ENCODE measurements around the gene IQCK.

- TF ChIP-seq CTCF (IDR thresholded peaks at IDR 0.05; ENCODE audit: low read depth, low read length) = no peak
- TF ChIP-seq EZH2phosphoT487 (IDR thresholded peaks at IDR 0.05; ENCODE audit: low read depth) = no peak
These were observed 21.1 kb upstream of the IQCK start for GRCh38 chr16:19696961-19697360.
